Right atrium auricular region (tissue), 2 donors: Measurements from ENCODE around the gene XPR1. TPM values are rescaled to one million over a fixed set of nuclear protein-coding genes. Genes with fewer than 3 reads are reported as not detected.
A peak's percentile ranks its signal among the peaks of the same experiment; 100 is the strongest.

Experiments
- DNase-seq: peaks from one replicate; pipeline ENCODE4 v3.0.0-alpha.2; 2019; ENCODE audit warnings: low spot score
- H3K27ac ChIP-seq, 2 donors: fragments of 200-600 bp; sonication (generic); 1 replicate in 1 of 2; 2 replicates in 1 of 2; pipeline ENCODE4 v1.5.1; 2016 to 2019
- H3K27me3 ChIP-seq, 2 donors: fragments of 200-600 bp; sonication (generic); one replicate each; pipeline versions ENCODE4 v1.5.1 to v1.6.0; 2017 to 2019
- H3K36me3 ChIP-seq: fragments of 200-600 bp; sonication (generic); one replicate; pipeline ENCODE4 v1.5.1; 2016
- H3K4me1 ChIP-seq, 2 donors: fragments of 200-600 bp; sonication (generic); one replicate each; pipeline versions ENCODE4 v1.5.1 to v1.6.0; 2017 to 2019
- H3K4me3 ChIP-seq, 2 donors: fragments of 200-600 bp; sonication (generic); 1 replicate in 1 of 2; 2 replicates in 1 of 2; pipeline ENCODE4 v1.5.1; 2017 to 2019; ENCODE audit warnings: mild to moderate bottlenecking in 1 of 2, moderate library complexity in 1 of 2
- H3K9me3 ChIP-seq, 2 donors: fragments of 200-600 bp; sonication (generic); one replicate each; pipeline ENCODE4 v1.5.1; 2019
- total RNA-seq, 2 donors: library from RNA; depleted of rRNA; stranded (reverse); fragments of >200 nt; gene quantifications; one replicate each; pipeline ENCODE4 v1.1.0, GENCODE V29; 2016
- TF ChIP-seq, protein P1 (sequence below), 2 donors: fragments of 200-600 bp; sonication (generic); IDR thresholded peaks; one replicate each; pipeline ENCODE4 v1.5.1; 2019; ENCODE audit warnings: antibody characterized with exemption in 2 of 2

The XPR1 gene
- total RNA-seq, 2 donors from 2014 or later, result 30.0 to 53.0 TPM

DNA sequence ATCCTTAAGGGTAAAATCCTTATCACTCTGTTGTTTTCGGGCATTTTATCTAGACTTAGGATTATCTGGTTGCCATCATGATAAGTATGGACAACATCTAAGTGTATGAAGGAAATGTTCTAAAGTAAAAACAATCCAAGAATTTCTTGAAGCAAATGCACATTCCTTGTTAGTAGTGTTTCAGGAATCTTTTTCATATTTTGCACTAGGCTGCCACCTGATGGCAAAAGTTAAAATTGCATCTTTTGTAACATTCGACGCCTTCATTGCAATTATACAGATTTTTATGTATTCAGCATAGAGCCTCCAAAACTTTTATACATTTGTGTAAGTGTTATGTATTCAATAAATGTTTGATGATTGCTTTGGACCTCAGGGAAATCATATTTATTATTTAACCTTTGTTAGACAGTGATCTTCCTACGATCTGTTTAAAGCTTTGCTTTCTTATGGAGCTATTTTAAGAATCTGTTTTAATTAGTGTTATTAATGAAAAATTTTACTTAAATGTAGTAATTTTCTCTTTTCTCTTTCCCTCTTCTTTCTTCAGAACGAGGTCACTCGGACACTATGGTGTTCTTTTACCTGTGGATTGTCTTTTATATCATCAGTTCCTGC is 231.4 kb downstream of the XPR1 start:
- Histone ChIP-seq H3K36me3 (peaks cover 18% of the 10 kb centered on the region), H3K4me3 (no peak overlapping the region), H3K4me1 (no peaks in the 10 kb centered on the region), H3K27me3 (no peaks in the 10 kb centered on the region), H3K27ac (no peak overlapping the region), H3K9me3 (no peaks in the 10 kb centered on the region)
- DNase-seq, result no peak
- TF ChIP-seq, protein P1, sequence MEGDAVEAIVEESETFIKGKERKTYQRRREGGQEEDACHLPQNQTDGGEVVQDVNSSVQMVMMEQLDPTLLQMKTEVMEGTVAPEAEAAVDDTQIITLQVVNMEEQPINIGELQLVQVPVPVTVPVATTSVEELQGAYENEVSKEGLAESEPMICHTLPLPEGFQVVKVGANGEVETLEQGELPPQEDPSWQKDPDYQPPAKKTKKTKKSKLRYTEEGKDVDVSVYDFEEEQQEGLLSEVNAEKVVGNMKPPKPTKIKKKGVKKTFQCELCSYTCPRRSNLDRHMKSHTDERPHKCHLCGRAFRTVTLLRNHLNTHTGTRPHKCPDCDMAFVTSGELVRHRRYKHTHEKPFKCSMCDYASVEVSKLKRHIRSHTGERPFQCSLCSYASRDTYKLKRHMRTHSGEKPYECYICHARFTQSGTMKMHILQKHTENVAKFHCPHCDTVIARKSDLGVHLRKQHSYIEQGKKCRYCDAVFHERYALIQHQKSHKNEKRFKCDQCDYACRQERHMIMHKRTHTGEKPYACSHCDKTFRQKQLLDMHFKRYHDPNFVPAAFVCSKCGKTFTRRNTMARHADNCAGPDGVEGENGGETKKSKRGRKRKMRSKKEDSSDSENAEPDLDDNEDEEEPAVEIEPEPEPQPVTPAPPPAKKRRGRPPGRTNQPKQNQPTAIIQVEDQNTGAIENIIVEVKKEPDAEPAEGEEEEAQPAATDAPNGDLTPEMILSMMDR (IDR thresholded peaks at IDR 0.05), result peak; percentile 57 to 84

DNA sequence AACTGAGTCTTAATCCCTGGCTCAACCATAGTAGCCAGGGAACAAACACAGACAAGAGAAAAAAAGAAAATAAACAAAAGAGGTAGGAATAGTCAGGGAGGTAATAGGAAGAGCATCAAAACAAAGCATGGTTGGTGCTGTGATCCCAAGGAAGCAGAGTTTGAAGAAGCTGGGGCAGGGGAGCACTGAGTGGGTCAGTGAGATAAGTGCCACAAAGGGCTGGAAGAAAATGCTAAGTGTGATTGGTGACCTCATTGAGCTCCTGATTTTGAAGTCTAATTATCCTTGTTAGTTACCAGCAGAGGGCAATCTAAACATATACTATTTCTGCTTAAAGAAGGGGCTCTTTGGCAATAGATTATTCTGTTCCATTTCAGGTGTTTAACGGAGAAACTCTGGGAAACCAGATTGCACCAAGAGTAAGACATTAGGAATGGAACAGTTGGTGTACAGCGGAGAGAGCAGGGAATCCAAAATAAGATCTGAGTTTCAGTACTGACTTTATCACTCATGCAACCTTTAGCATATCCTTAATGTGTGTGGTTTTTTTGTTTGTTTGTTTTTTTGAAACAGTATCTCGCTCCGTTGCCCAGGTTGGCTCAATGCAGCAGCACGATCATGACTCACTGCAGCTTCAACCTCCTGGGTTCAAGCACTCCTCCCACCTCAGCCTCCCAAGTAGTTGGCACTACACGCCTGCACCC is 250.1 kb downstream of the XPR1 start:
- Histone ChIP-seq H3K4me3 (no peak overlapping the region), H3K27me3 (no peaks in the 10 kb centered on the region), H3K36me3 (peaks cover 15% of the 10 kb centered on the region), H3K4me1 (peaks cover 0 to 3% of the 10 kb centered on the region in 2 donors), H3K9me3 (no peaks in the 10 kb centered on the region), H3K27ac (peak overlapping the region; percentile 26 to 37)
- DNase-seq, result no peak
- TF ChIP-seq, protein P1 (IDR thresholded peaks at IDR 0.05), result peak in 1 of 2 donors; percentile 64

DNA sequence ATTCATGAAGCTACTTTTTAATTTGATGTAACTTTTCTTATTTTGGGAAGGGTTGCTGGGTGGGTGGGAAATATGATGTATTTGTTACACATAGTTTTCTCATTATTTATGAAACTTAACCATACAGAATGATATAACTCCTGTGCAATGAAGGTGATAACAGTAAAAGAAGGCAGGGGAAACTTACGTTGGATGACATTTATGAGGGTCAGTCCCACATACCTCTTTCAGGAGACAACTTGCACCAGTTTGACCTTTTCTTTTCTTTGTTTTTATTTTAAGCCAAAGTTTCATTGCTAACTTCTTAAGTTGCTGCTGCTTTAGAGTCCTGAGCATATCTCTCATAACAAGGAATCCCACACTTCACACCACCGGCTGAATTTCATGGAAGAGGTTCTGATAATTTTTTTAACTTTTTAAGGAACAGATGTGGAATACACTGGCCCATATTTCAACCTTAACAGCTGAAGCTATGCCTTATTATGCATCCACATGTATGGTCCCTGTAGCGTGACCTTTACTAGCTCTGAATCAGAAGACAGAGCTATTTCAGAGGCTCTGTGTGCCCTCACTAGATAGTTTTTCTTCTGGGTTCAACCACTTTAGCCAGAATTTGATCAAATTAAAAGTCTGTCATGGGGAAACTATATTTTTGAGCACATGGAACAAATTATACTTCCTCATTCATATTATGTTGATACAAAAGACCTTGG is 252.9 kb downstream of the XPR1 start:
- H3K36me3 ChIP-seq, result peaks cover 10% of the 10 kb centered on the region
- H3K27me3 ChIP-seq, result no peaks in the 10 kb centered on the region
- DNase-seq, result no peak
- no peak overlapping the region for H3K4me3 ChIP-seq
- no peak overlapping the region for H3K27ac ChIP-seq
- no peaks in the 10 kb centered on the region for H3K9me3 ChIP-seq
- TF ChIP-seq, protein P1 (IDR thresholded peaks at IDR 0.05), result no peak
- peaks cover 0 to 3% of the 10 kb centered on the region in 2 donors for H3K4me1 ChIP-seq

DNA sequence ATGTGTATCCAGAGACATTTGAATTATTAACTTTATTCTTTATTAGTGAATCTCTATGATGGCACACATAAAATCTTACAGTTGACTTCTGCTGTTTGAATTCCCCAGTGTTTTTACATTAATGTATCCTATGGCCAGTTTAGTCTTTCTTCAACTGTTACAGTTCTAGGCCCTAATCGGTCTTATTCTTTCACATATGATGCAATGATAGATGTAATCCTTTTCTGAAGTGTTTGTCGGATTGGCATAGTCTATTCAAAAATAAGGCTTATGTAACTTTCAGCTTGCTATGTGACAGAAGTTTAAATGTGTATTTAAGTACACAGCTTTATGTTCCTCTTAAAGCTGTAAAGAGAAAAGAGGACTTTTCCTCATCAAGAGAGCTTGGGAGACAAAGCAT is 254.5 kb downstream of the XPR1 start:
- no peaks in the 10 kb centered on the region for H3K27me3 ChIP-seq
- no peaks in the 10 kb centered on the region for H3K9me3 ChIP-seq
- no peak overlapping the region for H3K27ac ChIP-seq
- H3K36me3 ChIP-seq, result no peaks in the 10 kb centered on the region
- TF ChIP-seq, protein P1 (IDR thresholded peaks at IDR 0.05), result no peak
- no peak overlapping the region for H3K4me3 ChIP-seq
- peaks cover 0 to 3% of the 10 kb centered on the region in 2 donors for H3K4me1 ChIP-seq
- no peak for DNase-seq

DNA sequence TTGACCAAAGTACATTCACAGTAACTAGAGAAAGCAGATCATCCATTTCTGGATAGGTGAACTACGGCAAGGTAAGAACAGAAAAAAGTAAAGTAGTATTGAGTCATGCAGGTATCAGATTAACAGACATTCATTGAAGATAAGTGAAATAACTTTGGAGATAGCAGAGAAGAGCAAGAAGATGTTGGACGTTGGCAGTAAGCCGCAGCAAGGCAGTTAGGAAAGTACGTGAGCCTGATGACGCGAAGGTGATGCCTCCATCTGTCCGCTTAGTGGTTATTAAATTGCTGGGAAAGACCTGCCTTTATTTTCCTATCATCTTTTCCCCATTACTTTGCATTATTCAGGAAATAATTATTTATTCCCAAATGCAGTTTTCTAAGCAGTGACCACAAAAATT is 256.0 kb downstream of the XPR1 start:
- no peaks in the 10 kb centered on the region for H3K4me1 ChIP-seq
- no peak overlapping the region for H3K4me3 ChIP-seq
- H3K36me3 ChIP-seq, result no peaks in the 10 kb centered on the region
- TF ChIP-seq, protein P1 (IDR thresholded peaks at IDR 0.05), result no peak
- peak; percentile 11 for DNase-seq
- H3K27me3 ChIP-seq, result no peaks in the 10 kb centered on the region
- no peaks in the 10 kb centered on the region for H3K9me3 ChIP-seq
- no peak overlapping the region for H3K27ac ChIP-seq
